Neural progenitor cell (in vitro differentiated cells): ENCODE measurements around the gene ZSCAN29. TPM values are rescaled to one million over a fixed set of nuclear protein-coding genes. Genes with fewer than 3 reads are reported as not detected.

Experiments used
- DNase-seq: peaks from one replicate; pipeline ENCODE4 v3.0.0-alpha.2; 2016; ENCODE audit warnings: low spot score
- H2AFZ ChIP-seq: fragments of 200-600 bp; sonication (generic); replicated peaks from 2 replicates; pipeline ENCODE4 v1.6.1; 2016; ENCODE audit warnings: antibody characterized with exemption
- H3F3A ChIP-seq: fragments of 200-600 bp; sonication (generic); 2 replicates; pipeline ENCODE4 v1.6.1; 2016; ENCODE audit warnings: antibody characterized with exemption, low read depth
- H3K27ac ChIP-seq: fragments of 200-600 bp; sonication (generic); 2 replicates; pipeline ENCODE4 v1.5.1; 2016; ENCODE audit warnings: mild to moderate bottlenecking
- H3K27me3 ChIP-seq: fragments of 200-600 bp; sonication (generic); 2 replicates; pipeline ENCODE4 v1.6.1; 2016; ENCODE audit warnings: mild to moderate bottlenecking, moderate library complexity
- H3K36me3 ChIP-seq: fragments of 200-600 bp; sonication (generic); 2 replicates; pipeline ENCODE4 v1.5.1; 2016
- H3K4me1 ChIP-seq: fragments of 200-600 bp; sonication (generic); 2 replicates; pipeline ENCODE4 v1.6.1; 2016; ENCODE audit warnings: mixed run types
- H3K4me2 ChIP-seq: fragments of 200-600 bp; sonication (generic); 2 replicates; pipeline ENCODE4 v1.6.1; 2016
- H3K4me3 ChIP-seq: fragments of 200-600 bp; sonication (generic); 2 replicates; pipeline ENCODE4 v1.5.1; 2016
- H3K79me2 ChIP-seq: fragments of 200-600 bp; sonication (generic); 2 replicates; pipeline ENCODE4 v1.6.1; 2016; ENCODE audit warnings: low read depth
- H3K9ac ChIP-seq: fragments of 200-600 bp; sonication (generic); 2 replicates; pipeline ENCODE4 v1.6.1; 2016
- H3K9me3 ChIP-seq: fragments of 200-600 bp; sonication (generic); 2 replicates; pipeline ENCODE4 v1.5.1; 2016; ENCODE audit warnings: low read depth
- H4K20me1 ChIP-seq: fragments of 200-600 bp; sonication (generic); 2 replicates; pipeline ENCODE4 v1.6.1; 2016; ENCODE audit warnings: low read depth
- H3K27ac Mint-ChIP-seq: 3 replicates; pipeline ENCODE4 v1.8.0; 2021; ENCODE audit warnings: mixed read lengths
- H3K27me3 Mint-ChIP-seq: 2 replicates; pipeline ENCODE4 v1.8.0; 2022; ENCODE audit warnings: low read depth, mild to moderate bottlenecking, inconsistent platforms, moderate library complexity, mixed read lengths; ENCODE audit not compliant: insufficient read depth
- H3K36me3 Mint-ChIP-seq: 3 replicates; pipeline ENCODE4 v1.8.0; 2021; ENCODE audit warnings: mixed read lengths
- H3K4me1 Mint-ChIP-seq: 3 replicates; pipeline ENCODE4 v1.8.0; 2021; ENCODE audit warnings: mixed read lengths
- H3K4me3 Mint-ChIP-seq: 3 replicates; pipeline ENCODE4 v1.8.0; 2021; ENCODE audit warnings: mild to moderate bottlenecking, moderate library complexity, mixed read lengths
- H3K9me3 Mint-ChIP-seq: 3 replicates; pipeline ENCODE4 v1.8.0; 2020; ENCODE audit warnings: mixed read lengths
- EZH2 ChIP-seq: fragments of 200-600 bp; sonication (generic); IDR thresholded peaks from 2 replicates; pipeline ENCODE4 v1.6.1; 2017; ENCODE audit warnings: antibody characterized with exemption, mild to moderate bottlenecking, moderate library complexity
- EZH2phosphoT487 ChIP-seq: fragments of 200-600 bp; sonication (generic); IDR thresholded peaks from 2 replicates; pipeline ENCODE4 v1.6.1; 2017; ENCODE audit warnings: antibody characterized with exemption
- total RNA-seq: library from RNA; depleted of rRNA; stranded (reverse); fragments of >200 nt; gene quantifications from 2 replicates; pipeline ENCODE4 v1.2.3, GENCODE V29; 2015; ENCODE audit warnings: low replicate concordance
- TF ChIP-seq, protein P1 (sequence below): fragments of 200-600 bp; sonication (generic); IDR thresholded peaks from 2 replicates; pipeline ENCODE4 v1.5.1; 2017; ENCODE audit warnings: antibody characterized with exemption, mild to moderate bottlenecking

The ZSCAN29 gene
- total RNA-seq, 1 donor from 2014 or later, result 27.1 TPM

DNA sequence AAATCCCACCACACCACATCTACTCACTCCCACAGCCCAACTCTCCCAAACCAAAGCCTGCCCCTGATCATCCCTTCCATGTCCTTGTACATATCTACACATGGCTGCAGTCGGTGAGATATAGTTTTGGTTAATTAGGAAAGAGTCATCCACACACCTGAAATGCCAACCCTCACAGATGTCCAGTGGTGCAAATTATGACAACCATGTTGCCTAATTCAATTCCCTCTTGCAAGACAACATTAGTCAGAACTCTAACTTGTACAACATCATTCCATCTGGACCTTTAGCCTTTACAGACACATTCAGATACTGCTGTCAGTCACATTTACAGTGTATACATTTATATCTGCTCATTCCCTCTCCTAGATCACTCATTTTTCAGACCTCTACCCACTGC lies 41.3 kb upstream of the ZSCAN29 start:
- no peak overlapping the region for H2AFZ ChIP-seq
- no peak for TF ChIP-seq EZH2phosphoT487
- TF ChIP-seq EZH2, result no peak
- TF ChIP-seq, protein P1, sequence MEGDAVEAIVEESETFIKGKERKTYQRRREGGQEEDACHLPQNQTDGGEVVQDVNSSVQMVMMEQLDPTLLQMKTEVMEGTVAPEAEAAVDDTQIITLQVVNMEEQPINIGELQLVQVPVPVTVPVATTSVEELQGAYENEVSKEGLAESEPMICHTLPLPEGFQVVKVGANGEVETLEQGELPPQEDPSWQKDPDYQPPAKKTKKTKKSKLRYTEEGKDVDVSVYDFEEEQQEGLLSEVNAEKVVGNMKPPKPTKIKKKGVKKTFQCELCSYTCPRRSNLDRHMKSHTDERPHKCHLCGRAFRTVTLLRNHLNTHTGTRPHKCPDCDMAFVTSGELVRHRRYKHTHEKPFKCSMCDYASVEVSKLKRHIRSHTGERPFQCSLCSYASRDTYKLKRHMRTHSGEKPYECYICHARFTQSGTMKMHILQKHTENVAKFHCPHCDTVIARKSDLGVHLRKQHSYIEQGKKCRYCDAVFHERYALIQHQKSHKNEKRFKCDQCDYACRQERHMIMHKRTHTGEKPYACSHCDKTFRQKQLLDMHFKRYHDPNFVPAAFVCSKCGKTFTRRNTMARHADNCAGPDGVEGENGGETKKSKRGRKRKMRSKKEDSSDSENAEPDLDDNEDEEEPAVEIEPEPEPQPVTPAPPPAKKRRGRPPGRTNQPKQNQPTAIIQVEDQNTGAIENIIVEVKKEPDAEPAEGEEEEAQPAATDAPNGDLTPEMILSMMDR, result no peak

DNA sequence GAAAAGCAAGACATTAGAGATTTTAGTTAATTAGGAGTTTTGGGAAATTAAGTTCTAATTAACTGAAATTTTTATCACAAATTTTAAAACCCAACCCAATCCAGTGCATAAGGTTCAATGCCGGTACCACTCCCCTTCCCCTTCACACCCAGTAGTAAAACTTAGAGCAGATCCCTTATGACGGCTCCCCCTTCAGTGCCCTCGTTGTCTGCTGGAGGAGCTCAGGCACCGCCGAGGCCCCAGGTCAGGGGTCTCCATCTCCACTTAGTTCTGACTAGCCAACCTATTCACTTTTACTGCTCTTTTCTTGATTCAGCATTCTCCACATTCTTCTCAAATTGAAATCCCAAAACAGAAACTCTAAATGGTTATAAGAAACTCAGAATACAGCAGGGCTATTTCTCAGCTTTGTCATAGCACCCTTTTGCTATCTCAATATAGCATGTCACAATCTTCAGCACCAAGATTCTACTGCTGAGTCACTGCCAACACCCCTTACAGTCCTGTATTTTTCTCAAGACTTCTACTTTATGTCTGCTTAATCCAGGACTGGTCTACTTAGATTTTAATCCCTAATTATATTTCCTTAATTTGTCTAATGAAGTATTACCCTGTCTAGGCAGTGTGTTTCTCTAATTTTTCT lies 39.9 kb upstream of the ZSCAN29 start:
- Histone ChIP-seq H3F3A (peaks cover 13% of the 10 kb centered on the region), H3K4me1 (no peaks in the 10 kb centered on the region), H3K9ac (no peak overlapping the region), H3K9me3 (no peaks in the 10 kb centered on the region), H3K4me2 (no peak overlapping the region), H3K36me3 (peaks cover 31% of the 10 kb centered on the region), H3K27me3 (no peaks in the 10 kb centered on the region), H2AFZ (no peak overlapping the region), H3K4me3 (no peak overlapping the region), H3K27ac (no peak overlapping the region), H4K20me1 (peaks cover 4% of the 10 kb centered on the region), H3K79me2 (no peaks in the 10 kb centered on the region)
- H3K4me3 Mint-ChIP-seq, result no peak overlapping the region
- H3K4me1 Mint-ChIP-seq, result no peaks in the 10 kb centered on the region
- DNase-seq, result no peak
- peaks cover 63% of the 10 kb centered on the region for H3K36me3 Mint-ChIP-seq
- H3K9me3 Mint-ChIP-seq, result no peaks in the 10 kb centered on the region
- no peak for TF ChIP-seq EZH2
- H3K27me3 Mint-ChIP-seq, result peaks cover 2% of the 10 kb centered on the region
- H3K27ac Mint-ChIP-seq, result peak overlapping the region; percentile 39

More for the DNA sequence above, 41.3 kb upstream of the ZSCAN29 start:
- Histone ChIP-seq H3K4me3 (no peak overlapping the region), H3F3A (peaks cover 9% of the 10 kb centered on the region), H3K9me3 (no peaks in the 10 kb centered on the region), H3K9ac (no peak overlapping the region), H3K27me3 (no peaks in the 10 kb centered on the region), H3K36me3 (peaks cover 28% of the 10 kb centered on the region), H4K20me1 (peaks cover 4% of the 10 kb centered on the region), H3K27ac (no peak overlapping the region), H3K4me1 (no peaks in the 10 kb centered on the region), H3K4me2 (no peak overlapping the region), H3K79me2 (no peaks in the 10 kb centered on the region)
- Mint-ChIP-seq H3K4me1 (no peaks in the 10 kb centered on the region), H3K36me3 (peaks cover 60% of the 10 kb centered on the region), H3K9me3 (no peaks in the 10 kb centered on the region), H3K4me3 (no peak overlapping the region), H3K27ac (no peak overlapping the region), H3K27me3 (peaks cover 2% of the 10 kb centered on the region)
- no peak for DNase-seq

DNA sequence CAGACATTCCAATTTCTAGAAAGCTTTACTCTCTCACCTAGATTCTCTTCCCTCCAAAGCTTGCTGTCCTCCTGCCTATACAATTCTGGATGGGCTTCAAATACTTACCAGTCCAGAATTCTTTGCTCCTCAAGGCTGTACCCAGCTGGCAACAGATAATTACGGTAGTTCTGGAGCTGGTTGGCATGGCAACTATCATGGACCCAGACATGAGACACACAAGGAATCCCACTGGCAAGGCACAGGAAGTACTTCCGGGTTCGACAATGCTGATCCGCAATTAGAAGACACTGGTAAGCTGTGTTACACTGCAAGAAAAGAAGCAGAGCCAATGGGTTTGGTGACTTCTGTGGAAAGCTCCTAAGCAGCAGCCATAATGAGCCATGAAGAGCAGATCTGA lies 37.9 kb upstream of the ZSCAN29 start:
- Mint-ChIP-seq H3K4me1 (no peaks in the 10 kb centered on the region), H3K27ac (no peak overlapping the region), H3K4me3 (no peak overlapping the region), H3K9me3 (no peaks in the 10 kb centered on the region), H3K36me3 (peaks cover 56% of the 10 kb centered on the region), H3K27me3 (peaks cover 2% of the 10 kb centered on the region)
- Histone ChIP-seq H3F3A (peaks cover 13% of the 10 kb centered on the region), H3K9me3 (no peaks in the 10 kb centered on the region), H2AFZ (no peak overlapping the region), H4K20me1 (peaks cover 4% of the 10 kb centered on the region), H3K79me2 (no peaks in the 10 kb centered on the region), H3K4me3 (no peak overlapping the region), H3K36me3 (peaks cover 32% of the 10 kb centered on the region), H3K4me2 (no peak overlapping the region), H3K27ac (no peak overlapping the region), H3K9ac (no peak overlapping the region), H3K27me3 (no peaks in the 10 kb centered on the region), H3K4me1 (no peaks in the 10 kb centered on the region)
- no peak for TF ChIP-seq EZH2
- no peak for TF ChIP-seq EZH2phosphoT487
- TF ChIP-seq, protein P1, result no peak
- DNase-seq, result no peak

DNA sequence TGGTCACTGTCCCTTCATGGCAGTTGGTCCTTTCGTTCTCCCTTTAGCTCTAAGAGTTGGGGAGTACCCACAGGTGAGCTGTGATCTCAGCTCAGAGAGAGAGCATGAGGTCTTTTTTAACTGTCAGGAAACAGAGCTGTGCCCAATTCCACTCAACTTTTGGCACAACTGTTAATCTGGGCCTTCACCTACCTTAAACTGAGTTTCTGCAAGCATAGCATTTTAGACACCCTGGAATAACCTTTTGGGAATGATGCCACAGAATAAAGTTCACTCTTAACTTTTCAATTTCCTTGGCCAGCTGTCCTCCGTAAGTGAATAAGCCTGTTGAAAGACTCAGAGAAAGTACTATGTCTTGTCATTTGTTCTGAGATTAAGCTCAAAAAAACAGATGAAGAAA lies 36.0 kb upstream of the ZSCAN29 start:
- Mint-ChIP-seq H3K4me1 (no peaks in the 10 kb centered on the region), H3K27ac (no peak overlapping the region), H3K4me3 (no peak overlapping the region), H3K9me3 (no peaks in the 10 kb centered on the region), H3K27me3 (peaks cover 2% of the 10 kb centered on the region), H3K36me3 (peaks cover 52% of the 10 kb centered on the region)
- no peaks in the 10 kb centered on the region for H3K79me2 ChIP-seq
- no peaks in the 10 kb centered on the region for H3K4me1 ChIP-seq
- no peak overlapping the region for H3K4me3 ChIP-seq
- no peak for DNase-seq
- H3K27ac ChIP-seq, result no peak overlapping the region
- peaks cover 13% of the 10 kb centered on the region for H3F3A ChIP-seq
- no peak overlapping the region for H2AFZ ChIP-seq
- H4K20me1 ChIP-seq, result peaks cover 4% of the 10 kb centered on the region
- H3K9me3 ChIP-seq, result no peaks in the 10 kb centered on the region
- no peak overlapping the region for H3K4me2 ChIP-seq
- H3K27me3 ChIP-seq, result no peaks in the 10 kb centered on the region
- no peak overlapping the region for H3K9ac ChIP-seq
- TF ChIP-seq EZH2 (no peak), EZH2phosphoT487 (no peak)
- TF ChIP-seq, protein P1, result no peak
- peaks cover 32% of the 10 kb centered on the region for H3K36me3 ChIP-seq
